Endothelial cell of umbilical vein (primary cell): ENCODE data around the gene PRIMA1. TPM values are rescaled to one million over a fixed set of nuclear protein-coding genes. Genes with fewer than 3 reads are reported as not detected.

Experiments used
- BruUV-seq: library from RNA; stranded (reverse); fragments of 400-500 nt; replicated peaks from 2 replicates; lab custom pipeline; 2021; lab: Mats Ljungman, UMichigan
- CTCF ChIA-PET: fragments of 300-600, 350-600 bp; sonication (Branson Sonifier 250); formaldehyde crosslinking; loops from one replicate; lab custom pipeline; 2021; ENCODE audit warnings: antibody characterized with exemption, inconsistent platforms; lab: Charles Lee
- POLR2A ChIA-PET: fragments of 300-600, 350-600 bp; sonication (Branson Sonifier 250); formaldehyde crosslinking; loops from one replicate; lab custom pipeline; 2021; ENCODE audit warnings: antibody characterized with exemption, inconsistent platforms; lab: Charles Lee
- DNase-seq: peaks from one replicate; pipeline ENCODE4 v3.0.0-alpha.2; 2011; ENCODE audit warnings: low read depth, low spot score
- FAIRE-seq: peaks from 2 replicates; lab custom pipeline; 2011; peaks lifted over from hg19 to GRCh38; lab: Jason Lieb, UNC
- H2AFZ ChIP-seq: 2 replicates; pipeline ENCODE4 v1.6.0; 2012; ENCODE audit warnings: low read depth, low read length, control low read depth, inconsistent platforms
- H3K27ac ChIP-seq: 2 replicates; pipeline ENCODE4 v1.5.1; 2011; ENCODE audit warnings: low read depth, mild to moderate bottlenecking, control low read depth, low read length, moderate library complexity; ENCODE audit not compliant: insufficient read depth
- H3K27me3 ChIP-seq, 2 experiments: 2 replicates each; pipeline versions ENCODE4 v1.6.0 to v1.6.1; 2011; ENCODE audit warnings: low read length in 2 of 2, mixed read lengths in 1 of 2; ENCODE audit not compliant: control insufficient read depth in 2 of 2, insufficient read depth in 2 of 2
- H3K36me3 ChIP-seq, 2 experiments: 2 replicates in 1 of 2; 3 replicates in 1 of 2; pipeline ENCODE4 v1.5.1; 2011; ENCODE audit warnings: low read length in 2 of 2, mild to moderate bottlenecking in 1 of 2, moderate library complexity in 1 of 2; ENCODE audit not compliant: control insufficient read depth in 2 of 2, insufficient read depth in 2 of 2; ENCODE audit errors: extremely low read depth in 1 of 2
- H3K4me1 ChIP-seq: 3 replicates; pipeline ENCODE4 v1.5.1; 2011; ENCODE audit warnings: mild to moderate bottlenecking, low read length; ENCODE audit not compliant: control insufficient read depth, insufficient read depth; ENCODE audit errors: extremely low read depth
- H3K4me2 ChIP-seq: 2 replicates; pipeline ENCODE4 v1.6.1; 2011; ENCODE audit warnings: low read length, control low read depth, mixed read lengths; ENCODE audit not compliant: insufficient read depth
- H3K4me3 ChIP-seq, 3 experiments: fragments of 200-600 bp in 1 of 3; sonication (generic), shearing (Covaris generic) in 1 of 3; replicated peaks in 1 of 3; 2 replicates each; pipeline ENCODE4 v1.5.1; 2011 to 2016; ENCODE audit warnings: control low read depth in 3 of 3, low read length in 3 of 3, mild to moderate bottlenecking in 2 of 3, inconsistent platforms in 1 of 3, low read depth in 1 of 3, moderate library complexity in 1 of 3; ENCODE audit not compliant: insufficient read depth in 1 of 3
- H3K79me2 ChIP-seq: 2 replicates; pipeline ENCODE4 v1.6.0; 2012; ENCODE audit warnings: low read length, inconsistent platforms; ENCODE audit not compliant: control insufficient read depth, insufficient read depth
- H3K9ac ChIP-seq: replicated peaks from 2 replicates; pipeline ENCODE3; 2011; ENCODE audit warnings: low read length, control low read depth; ENCODE audit not compliant: insufficient read depth; ENCODE audit errors: extremely low read depth
- H3K9me1 ChIP-seq: replicated peaks from 3 replicates; pipeline ENCODE4 v1.6.0; 2011; ENCODE audit warnings: mild to moderate bottlenecking, low read length; ENCODE audit not compliant: control insufficient read depth, insufficient read depth; ENCODE audit errors: extremely low read depth
- H3K9me3 ChIP-seq: replicated peaks from 2 replicates; pipeline ENCODE4 v1.5.1; 2012; ENCODE audit warnings: low read length, inconsistent platforms; ENCODE audit not compliant: control insufficient read depth, insufficient read depth
- H4K20me1 ChIP-seq: replicated peaks from 2 replicates; pipeline ENCODE3; 2011; ENCODE audit warnings: mild to moderate bottlenecking, low read length; ENCODE audit not compliant: control insufficient read depth, insufficient read depth; ENCODE audit errors: extremely low read depth
- CTCF ChIP-seq, 2 donors: IDR thresholded peaks; 1 replicate in 1 of 2; 2 replicates in 1 of 2; pipeline ENCODE4 v1.5.1; 2011; ENCODE audit warnings: low read length in 2 of 2, mild to moderate bottlenecking in 2 of 2, moderate library complexity in 2 of 2, control low read depth in 1 of 2, inconsistent platforms in 1 of 2, low read depth in 1 of 2; ENCODE audit not compliant: insufficient read depth in 1 of 2; ENCODE audit errors: extremely low read depth in 1 of 2
- EZH2 ChIP-seq: IDR thresholded peaks from 2 replicates; pipeline ENCODE4 v1.6.1; 2012; ENCODE audit warnings: borderline replicate concordance, low read depth, mild to moderate bottlenecking, moderate library complexity, low read length, inconsistent platforms; ENCODE audit not compliant: severe bottlenecking
- FOS ChIP-seq: IDR thresholded peaks from 2 replicates; pipeline ENCODE4 v1.6.1; 2011; ENCODE audit warnings: mild to moderate bottlenecking, low read length, moderate library complexity, borderline replicate concordance; ENCODE audit not compliant: insufficient read depth
- GATA2 ChIP-seq: IDR thresholded peaks from 2 replicates; pipeline ENCODE4 v1.7.0; 2011; ENCODE audit warnings: low read depth, mild to moderate bottlenecking, moderate library complexity, mixed read lengths, low read length; ENCODE audit not compliant: insufficient read length, insufficient read depth
- JUN ChIP-seq: IDR thresholded peaks from 2 replicates; pipeline ENCODE4 v1.6.1; 2011; ENCODE audit warnings: borderline replicate concordance, low read depth; ENCODE audit not compliant: insufficient read length, insufficient read depth
- MAX ChIP-seq: IDR thresholded peaks from 2 replicates; pipeline ENCODE4 v1.6.1; 2011; ENCODE audit not compliant: insufficient read depth, insufficient read length
- MYC ChIP-seq: IDR thresholded peaks from one replicate; pipeline ENCODE4 v1.6.1; 2011; ENCODE audit warnings: mild to moderate bottlenecking, low read depth, low read length
- POLR2A ChIP-seq: IDR thresholded peaks from 2 replicates; pipeline ENCODE4 v1.6.1; 2012; ENCODE audit warnings: low read depth, mild to moderate bottlenecking, control low read depth, low read length
- POLR2AphosphoS5 ChIP-seq: IDR thresholded peaks from 2 replicates; pipeline ENCODE4 v1.6.1; 2012; ENCODE audit warnings: low read depth, mild to moderate bottlenecking, control low read depth, low read length, moderate library complexity; ENCODE audit not compliant: insufficient read depth
- dilution Hi-C: fragments of 300-500 bp; cut with MboI; formaldehyde crosslinking; loops from one replicate; pipeline ENCODE4 v1.15.0; 2019; ENCODE audit warnings: low sequenced_read_pairs; ENCODE audit not compliant: extremely low pct_ligation_motif_present
- intact Hi-C: fragments of 100-400 bp; cut with micrococcal nuclease; formaldehyde crosslinking; loops from one replicate; pipeline ENCODE4 v1.10.0; 2022
- polyA plus RNA-seq, 4 experiments: library from polyadenylated mRNA; depleted of rRNA in 3 of 4; stranded (reverse) in 3 of 4; unstranded in 1 of 4; fragments of >200 nt; gene quantifications; 2 replicates each; pipeline versions ENCODE4 v1.2.1 to v1.2.3, GENCODE V29; 2011 to 2012; ENCODE audit warnings: missing spikeins in 1 of 4
- total RNA-seq: library from RNA; stranded (reverse); gene quantifications from 2 replicates; pipeline ENCODE4 v1.2.3, GENCODE V29; 2021

The PRIMA1 gene
- total and polyA plus RNA-seq, 2 donors (not counting 3 experiments of a cell fraction or from before 2014, with no cell fraction given): not detected

- TF ChIP-seq MAX: no peak
- no peak for TF ChIP-seq EZH2
- no peak for TF ChIP-seq JUN
- TF ChIP-seq CTCF (IDR thresholded peaks at IDR 0.05; ENCODE audit: extremely low read depth in 1 of 2, insufficient read depth in 1 of 2, low read depth in 1 of 2, low read length in 2 of 2): no peak
- TF ChIP-seq FOS: no peak
- TF ChIP-seq POLR2A: no peak
- no peak for TF ChIP-seq POLR2AphosphoS5
- TF ChIP-seq MYC: no peak
- no peak for TF ChIP-seq GATA2
- no TSS peak for BruUV-seq
- Histone ChIP-seq H3K27ac (no peak overlapping the region), H3K36me3 (no peaks in the 10 kb centered on the region), H3K27me3 (no peaks in the 10 kb centered on the region), H3K9me3 (peaks cover 2% of the 10 kb centered on the region), H3K4me3 (no peak overlapping the region), H3K9ac (no peak overlapping the region), H3K4me2 (no peak overlapping the region), H4K20me1 (no peaks in the 10 kb centered on the region), H3K9me1 (no peaks in the 10 kb centered on the region), H3K4me1 (no peaks in the 10 kb centered on the region), H2AFZ (no peak overlapping the region), H3K79me2 (no peaks in the 10 kb centered on the region)
- CTCF ChIA-PET: no interaction called here
- no peak for FAIRE-seq
- intact Hi-C loops: no loop called here
- no peak for DNase-seq
- POLR2A ChIA-PET: no interaction called here
- dilution Hi-C loops: no loop called here
These were observed 56.5 kb downstream of the PRIMA1 start for GRCh38 chr14:93731753-93732152.
